Muscle of leg (tissue), 11 donors: ENCODE measurements around the gene PPP1R1B. TPM values are rescaled to one million over a fixed set of nuclear protein-coding genes. Genes with fewer than 3 reads are reported as not detected.

ENCODE experiments used
- DNase-seq: peaks from one replicate; pipeline ENCODE4 v3.0.0; 2013
- H3K27ac ChIP-seq: one replicate; pipeline ENCODE4 v1.5.1; 2013; ENCODE audit warnings: mild to moderate bottlenecking, low read length, control low read depth
- H3K27me3 ChIP-seq: one replicate; pipeline ENCODE4 v1.6.1; 2013; ENCODE audit warnings: low read length; ENCODE audit not compliant: control insufficient read depth, insufficient read depth
- H3K36me3 ChIP-seq: one replicate; pipeline ENCODE4 v1.6.1; 2013; ENCODE audit warnings: low read length; ENCODE audit not compliant: control insufficient read depth, insufficient read depth
- H3K4me1 ChIP-seq: one replicate; pipeline ENCODE4 v1.6.1; 2013; ENCODE audit warnings: low read length; ENCODE audit not compliant: control insufficient read depth, insufficient read depth
- H3K4me3 ChIP-seq: one replicate; pipeline ENCODE4 v1.5.1; 2013; ENCODE audit warnings: low read length, control low read depth
- H3K9me3 ChIP-seq: replicated peaks from 2 replicates; pipeline ENCODE4 v1.6.1; 2013; ENCODE audit warnings: low read depth, low read length; ENCODE audit not compliant: control insufficient read depth
- WGBS: methylation state at CpG from one replicate; pipeline ENCODE4 v1.1.5; 2013; ENCODE audit warnings: missing lambda C conversion rate; ENCODE audit not compliant: insufficient coverage; 5-methylcytosine and 5-hydroxymethylcytosine counted together
- polyA plus RNA-seq, 8 donors: library from polyadenylated mRNA; unstranded; fragments of 120-200 nt; gene quantifications; one replicate each; pipeline versions ENCODE4 v1.2.1 to v1.2.3, GENCODE V29; 2013; ENCODE audit warnings: inconsistent platforms in 1 of 8, low replicate concordance in 1 of 8; ENCODE audit not compliant: insufficient read length in 8 of 8, insufficient read depth in 1 of 8
- total RNA-seq: library from RNA; stranded (reverse); fragments of 120-200 nt; gene quantifications from one replicate; pipeline ENCODE4 v1.2.4, GENCODE V29; 2013

PPP1R1B gene
- total and polyA plus RNA-seq, 9 donors: 0.56 to 2.9 (median 1.6) TPM

DNA sequence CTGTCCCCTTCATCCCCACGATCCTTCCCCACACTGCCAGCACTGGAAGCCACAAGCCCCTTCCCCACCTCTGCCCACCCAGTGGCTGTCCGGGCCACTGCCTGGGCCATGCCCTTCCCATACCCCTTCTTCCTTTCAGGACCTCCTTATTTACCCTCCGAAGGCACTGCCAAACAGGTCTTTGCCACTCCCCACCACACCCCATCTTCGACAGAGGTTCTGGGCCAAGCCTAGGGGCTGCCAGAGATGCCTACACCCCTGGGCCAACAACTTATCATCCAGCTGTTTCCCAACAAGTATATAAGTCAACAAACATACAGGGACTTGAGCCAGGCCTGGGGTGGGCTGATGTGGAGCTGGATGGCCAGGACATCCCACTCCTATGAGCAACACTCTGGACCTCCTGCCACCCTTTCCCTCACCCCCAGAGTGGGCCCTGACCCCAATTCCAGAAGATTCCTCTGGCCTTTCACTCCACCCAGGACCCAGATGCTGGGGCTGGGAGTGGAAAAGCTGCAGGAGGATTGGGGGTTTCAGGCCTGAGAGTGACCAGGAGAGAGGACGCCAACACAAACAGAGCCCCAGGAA, 1.5 kb upstream of the PPP1R1B start:
- peaks cover 77% of the 10 kb centered on the region for H3K27me3 ChIP-seq
- no peak overlapping the region for H3K4me3 ChIP-seq
- H3K27ac ChIP-seq: no peak overlapping the region
- peaks cover 26% of the 10 kb centered on the region for H3K4me1 ChIP-seq
- peak; percentile 42 for DNase-seq
- H3K36me3 ChIP-seq: no peaks in the 10 kb centered on the region
- 42% methylated on average over 2 of the region's 5 CpGs for WGBS
- no peaks in the 10 kb centered on the region for H3K9me3 ChIP-seq

DNA sequence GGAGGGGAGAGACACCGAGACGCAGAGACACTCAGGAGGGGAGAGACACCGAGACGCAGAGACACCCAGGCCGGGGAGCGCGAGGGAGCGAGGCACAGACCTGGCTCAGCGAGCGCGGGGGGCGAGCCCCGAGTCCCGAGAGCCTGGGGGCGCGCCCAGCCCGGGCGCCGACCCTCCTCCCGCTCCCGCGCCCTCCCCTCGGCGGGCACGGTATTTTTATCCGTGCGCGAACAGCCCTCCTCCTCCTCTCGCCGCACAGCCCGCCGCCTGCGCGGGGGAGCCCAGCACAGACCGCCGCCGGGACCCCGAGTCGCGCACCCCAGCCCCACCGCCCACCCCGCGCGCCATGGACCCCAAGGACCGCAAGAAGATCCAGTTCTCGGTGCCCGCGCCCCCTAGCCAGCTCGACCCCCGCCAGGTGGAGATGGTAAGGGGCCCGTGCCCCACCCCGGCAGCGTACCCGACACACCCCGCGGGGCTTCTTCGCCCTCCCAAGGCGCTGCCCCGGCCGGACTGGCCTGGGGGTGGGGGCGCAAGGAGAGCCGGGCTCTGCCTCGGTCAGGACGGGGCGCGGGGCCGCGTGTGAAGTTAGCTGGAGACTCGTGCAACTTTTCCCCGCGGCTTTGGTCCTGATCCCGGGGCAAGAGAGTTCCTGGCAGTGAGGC, 427 bp downstream of the PPP1R1B start:
- H3K27me3 ChIP-seq: peaks cover 84% of the 10 kb centered on the region
- H3K4me1 ChIP-seq: peaks cover 22% of the 10 kb centered on the region
- DNase-seq: no peak
- H3K36me3 ChIP-seq: no peaks in the 10 kb centered on the region
- H3K9me3 ChIP-seq: no peaks in the 10 kb centered on the region
- H3K4me3 ChIP-seq: peak overlapping the region; percentile 24
- WGBS: under 1% methylated on average over 70 of the region's 72 CpGs
- no peak overlapping the region for H3K27ac ChIP-seq

DNA sequence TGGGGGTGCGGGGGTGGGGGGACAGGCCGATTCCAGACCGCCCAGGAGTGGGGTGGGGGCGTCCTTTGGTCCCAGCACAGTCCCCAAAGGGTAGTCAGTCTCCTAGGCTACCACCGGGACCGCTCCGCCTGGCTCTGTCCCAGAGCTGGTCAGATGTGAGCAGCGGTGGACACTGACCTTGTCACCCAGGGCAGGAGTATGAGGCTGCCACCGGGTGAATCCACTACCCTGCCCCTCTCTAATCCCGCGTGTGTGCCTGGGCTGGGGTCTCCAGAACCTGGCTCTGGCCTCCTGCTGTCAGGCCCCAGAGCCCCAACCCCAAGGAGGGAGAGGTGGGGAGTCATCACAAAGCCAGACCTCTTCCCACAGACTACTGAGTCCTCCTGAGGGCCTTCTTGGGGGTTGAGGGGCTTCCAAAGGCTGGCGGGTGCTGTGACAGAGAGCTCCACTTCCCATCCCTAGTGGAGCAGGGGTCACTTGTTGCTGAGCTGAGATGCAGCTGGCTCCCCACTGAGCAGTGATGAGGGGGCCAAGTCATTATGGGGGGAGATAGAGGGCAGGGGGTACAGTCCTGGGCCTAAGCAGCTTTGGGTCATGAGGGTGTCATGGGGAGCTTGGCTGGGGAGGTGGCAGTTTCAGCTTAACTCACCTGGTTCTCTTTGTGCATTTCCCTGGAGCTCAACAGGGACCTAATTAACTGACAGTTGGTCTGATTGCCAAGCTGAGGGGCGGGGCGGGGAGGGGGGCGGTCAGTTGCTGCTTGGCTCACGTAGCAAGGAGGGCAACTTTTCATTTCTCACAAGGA, 1.2 kb downstream of the PPP1R1B start:
- H3K36me3 ChIP-seq: no peaks in the 10 kb centered on the region
- H3K27me3 ChIP-seq: peaks cover 89% of the 10 kb centered on the region
- H3K4me3 ChIP-seq: no peak overlapping the region
- H3K9me3 ChIP-seq: no peaks in the 10 kb centered on the region
- H3K27ac ChIP-seq: no peak overlapping the region
- H3K4me1 ChIP-seq: peaks cover 18% of the 10 kb centered on the region
- no peak for DNase-seq
- WGBS: 13% methylated on average over 12 of the region's 16 CpGs

DNA sequence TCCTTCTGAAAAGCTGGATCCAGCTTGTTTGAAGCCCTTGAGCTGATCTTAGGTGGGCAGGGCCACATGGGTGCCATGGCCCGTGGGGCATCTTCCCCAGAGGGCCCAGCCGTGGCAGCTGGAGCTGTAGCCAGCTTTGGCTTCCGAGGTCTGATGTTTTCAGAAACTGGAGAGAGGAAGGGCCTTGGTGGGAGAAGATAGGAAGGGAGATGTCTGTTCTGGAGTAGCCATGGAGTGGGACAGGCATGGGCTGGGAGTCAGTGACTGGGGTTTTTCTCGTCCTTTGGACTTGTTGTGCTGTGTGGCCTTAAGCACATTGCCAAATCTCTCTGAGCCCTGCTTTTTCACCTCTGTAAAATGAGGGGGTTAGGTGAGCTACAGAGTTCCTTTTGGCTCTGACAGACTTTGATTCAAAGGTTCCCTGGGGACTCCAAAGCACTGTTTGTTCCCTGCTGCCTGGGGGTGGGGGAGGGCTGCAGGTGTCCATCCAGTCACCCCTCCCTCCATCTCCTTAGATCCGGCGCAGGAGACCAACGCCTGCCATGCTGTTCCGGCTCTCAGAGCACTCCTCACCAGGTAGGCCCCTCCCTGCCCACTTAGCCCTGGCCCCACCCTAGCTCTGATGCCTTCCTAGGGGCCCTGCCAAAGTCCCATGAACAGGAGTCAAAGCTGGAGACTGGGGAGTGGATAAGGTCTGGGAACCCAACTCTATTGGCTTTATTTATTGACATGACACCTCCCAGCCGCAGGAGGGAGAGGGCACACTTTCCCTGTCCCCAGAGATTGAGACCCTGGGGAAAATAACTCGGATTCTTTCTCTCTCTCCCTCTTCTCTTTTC, 2.1 kb downstream of the PPP1R1B start:
- Histone ChIP-seq H3K9me3 (no peaks in the 10 kb centered on the region), H3K27ac (no peak overlapping the region), H3K4me3 (no peak overlapping the region), H3K36me3 (no peaks in the 10 kb centered on the region), H3K27me3 (peaks cover 90% of the 10 kb centered on the region), H3K4me1 (peaks cover 14% of the 10 kb centered on the region)
- DNase-seq: no peak
- WGBS: 16% methylated on average over 4 of the region's 10 CpGs

DNA sequence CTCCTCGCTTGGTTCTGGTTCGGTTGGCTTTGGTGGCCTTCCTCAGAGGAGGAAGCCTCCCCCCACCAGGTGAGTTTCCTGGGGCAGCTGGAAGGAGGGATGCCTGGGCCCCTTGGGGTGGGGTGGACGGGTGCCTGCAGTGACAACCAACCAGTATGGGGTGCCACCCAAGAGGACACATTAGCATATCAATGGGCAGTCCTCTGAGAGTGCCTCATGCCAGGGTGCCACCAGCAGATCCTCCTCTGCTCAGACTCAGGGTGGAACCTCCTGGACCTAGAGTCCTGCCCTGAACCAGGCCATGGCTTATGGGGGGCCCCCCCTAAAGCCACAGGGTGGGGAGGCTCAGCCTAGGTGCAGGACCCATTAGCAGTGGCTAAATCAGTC, 2.7 kb downstream of the PPP1R1B start:
- WGBS: 17% methylated on average over 1 of the region's 3 CpGs
- H3K27me3 ChIP-seq: peaks cover 89% of the 10 kb centered on the region
- DNase-seq: no peak

DNA sequence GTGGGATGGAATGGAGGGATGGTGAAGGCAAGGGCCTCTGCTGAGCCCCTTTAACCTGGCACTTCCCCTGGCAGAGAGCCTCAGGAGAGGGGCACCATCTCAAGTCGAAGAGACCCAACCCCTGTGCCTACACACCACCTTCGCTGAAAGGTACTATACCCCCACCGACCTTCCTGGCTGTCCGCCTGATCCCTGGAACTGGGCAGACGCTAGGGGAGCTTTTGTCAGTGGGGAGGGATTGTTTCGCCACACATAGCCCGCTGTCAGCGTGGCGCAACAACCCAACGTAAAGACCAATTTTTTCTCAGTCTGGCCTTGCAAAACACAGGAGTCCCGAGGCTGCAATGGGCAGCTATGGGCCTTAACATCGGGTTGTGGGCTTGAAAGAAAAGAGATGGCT, 3.1 kb downstream of the PPP1R1B start:
- H3K4me3 ChIP-seq: no peak overlapping the region
- peaks cover 18% of the 10 kb centered on the region for H3K4me1 ChIP-seq
- no peak for DNase-seq
- H3K9me3 ChIP-seq: no peaks in the 10 kb centered on the region
- 62% methylated on average over 9 of the region's 12 CpGs for WGBS
- H3K36me3 ChIP-seq: no peaks in the 10 kb centered on the region
- no peak overlapping the region for H3K27ac ChIP-seq
- H3K27me3 ChIP-seq: peaks cover 85% of the 10 kb centered on the region

More for the DNA sequence above, 2.7 kb downstream of the PPP1R1B start:
- Histone ChIP-seq H3K36me3 (no peaks in the 10 kb centered on the region), H3K4me1 (peaks cover 15% of the 10 kb centered on the region), H3K27ac (no peak overlapping the region), H3K4me3 (no peak overlapping the region), H3K9me3 (no peaks in the 10 kb centered on the region)

DNA sequence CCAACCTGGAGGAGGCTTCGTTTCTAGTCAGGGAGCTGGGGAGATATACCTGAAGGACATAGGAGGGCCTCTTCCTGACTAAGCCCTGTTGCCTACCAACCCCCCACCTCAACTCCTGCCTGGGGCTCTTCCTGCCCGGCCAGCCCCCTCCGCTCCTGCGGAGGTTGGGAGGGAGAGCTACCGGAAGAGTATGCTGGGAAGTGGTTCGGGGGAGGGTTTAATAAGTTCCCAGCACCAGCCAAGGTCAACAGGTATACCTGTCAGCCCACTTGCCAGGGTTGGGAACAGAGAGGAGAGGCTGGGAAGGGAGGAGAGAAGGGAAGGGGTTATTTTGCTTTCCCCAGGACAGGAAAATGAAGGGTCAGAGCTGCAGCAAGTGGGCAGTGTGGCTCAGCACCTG, 4.7 kb downstream of the PPP1R1B start:
- H3K27me3 ChIP-seq: peaks cover 70% of the 10 kb centered on the region

DNA sequence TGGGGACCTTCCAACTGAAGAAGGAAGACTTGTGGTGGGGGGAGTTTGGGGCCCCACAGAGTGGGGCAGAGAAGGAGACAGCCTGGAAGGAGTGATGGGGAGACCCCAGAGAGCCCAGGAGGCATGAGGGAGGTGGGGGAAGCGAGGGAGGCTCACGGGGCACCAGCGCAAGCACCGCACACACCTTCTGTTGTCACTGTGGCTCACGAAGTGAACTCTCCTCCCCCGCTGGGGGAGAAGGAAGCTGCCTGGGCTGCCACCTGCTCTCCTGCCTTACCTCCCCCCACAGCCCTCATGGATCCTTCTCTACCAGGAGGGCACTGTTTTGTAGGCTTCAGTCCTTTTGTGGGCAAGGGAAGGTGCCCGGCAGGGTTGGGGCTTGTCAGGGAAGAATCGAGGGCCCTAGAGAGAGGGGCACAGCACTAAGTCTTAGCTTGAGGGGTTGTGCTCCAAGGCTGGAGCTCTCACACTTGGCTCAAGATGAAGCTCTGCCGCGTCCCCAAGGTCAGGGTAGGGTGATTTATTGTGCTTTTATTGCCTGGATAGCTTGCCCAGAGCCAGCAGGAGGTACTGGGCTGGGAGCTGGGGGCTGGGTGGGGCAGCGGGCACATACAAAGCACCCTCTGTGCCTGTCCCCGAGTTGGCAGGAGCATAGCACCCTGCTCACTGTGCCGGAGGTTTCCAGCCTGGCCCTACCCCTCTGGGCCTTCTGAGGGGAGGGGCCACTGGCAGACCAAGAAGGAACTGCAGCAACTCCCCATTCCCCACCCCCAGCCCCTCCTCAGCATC, 5.6 kb downstream of the PPP1R1B start:
- DNase-seq: no peak
- WGBS: 43% methylated on average over 12 of the region's 13 CpGs
- Histone ChIP-seq H3K27ac (no peak overlapping the region), H3K4me1 (peaks cover 17% of the 10 kb centered on the region), H3K4me3 (no peak overlapping the region), H3K9me3 (no peaks in the 10 kb centered on the region), H3K27me3 (peaks cover 61% of the 10 kb centered on the region), H3K36me3 (no peaks in the 10 kb centered on the region)

More for the DNA sequence above, 4.7 kb downstream of the PPP1R1B start:
- Histone ChIP-seq H3K4me3 (no peak overlapping the region), H3K9me3 (no peaks in the 10 kb centered on the region), H3K4me1 (peaks cover 20% of the 10 kb centered on the region), H3K27ac (no peak overlapping the region), H3K36me3 (no peaks in the 10 kb centered on the region)
- no peak for DNase-seq
- WGBS: 0% methylated on average over 2 of the region's 6 CpGs

DNA sequence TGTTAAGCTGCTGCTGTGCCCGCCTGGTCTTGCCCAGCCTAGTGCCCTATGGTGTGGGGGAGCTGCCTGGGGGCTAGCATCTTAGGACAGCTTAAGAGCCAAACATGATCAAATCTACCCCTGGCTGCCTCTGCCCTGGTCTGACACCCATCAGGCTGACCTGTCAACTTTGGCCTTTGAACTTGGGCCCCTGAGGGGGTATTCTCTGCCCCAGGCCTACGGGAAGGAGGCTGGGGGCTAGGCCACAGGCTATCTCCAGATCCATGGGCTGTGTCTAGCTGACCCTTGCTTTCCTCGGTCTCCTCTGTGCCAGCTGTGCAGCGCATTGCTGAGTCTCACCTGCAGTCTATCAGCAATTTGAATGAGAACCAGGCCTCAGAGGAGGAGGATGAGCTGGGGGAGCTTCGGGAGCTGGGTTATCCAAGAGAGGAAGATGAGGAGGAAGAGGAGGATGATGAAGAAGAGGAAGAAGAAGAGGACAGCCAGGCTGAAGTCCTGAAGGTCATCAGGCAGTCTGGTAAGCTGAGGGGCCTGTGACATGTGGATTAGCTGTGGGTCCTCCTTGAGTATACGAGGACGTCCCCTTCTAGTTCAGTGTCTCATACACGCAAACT, 6.9 kb downstream of the PPP1R1B start:
- Histone ChIP-seq H3K4me3 (no peak overlapping the region), H3K27me3 (peaks cover 48% of the 10 kb centered on the region), H3K36me3 (no peaks in the 10 kb centered on the region), H3K9me3 (no peaks in the 10 kb centered on the region), H3K27ac (no peak overlapping the region), H3K4me1 (peaks cover 27% of the 10 kb centered on the region)
- WGBS: 63% methylated on average over 7 of the region's 8 CpGs
- no peak for DNase-seq
